Natural killer cell (primary cell): ENCODE data around the gene TOR4A. TPM values are rescaled to one million over a fixed set of nuclear protein-coding genes. Genes with fewer than 3 reads are reported as not detected.

Experiments
- ATAC-seq, 3 donors: fragments of 150-1000 bp in 2 of 3; fragments of 200-7000 bp in 1 of 3; cut with Tn5 transposase; 1 replicate in 1 of 3; 2 replicates in 2 of 3; pipeline ENCODE4 v1.10.0; 2021; ENCODE audit warnings: mild to moderate bottlenecking in 2 of 3, moderate library complexity in 2 of 3
- DNase-seq, 2 donors: peaks; one replicate each; pipeline versions ENCODE4 v3.0.0 to v3.0.0-alpha.2; 2013 to 2021; ENCODE audit warnings: mixed read lengths in 1 of 2
- H3K27ac ChIP-seq: one replicate; pipeline ENCODE4 v1.5.1; 2013; ENCODE audit warnings: mild to moderate bottlenecking, low read length
- H3K27me3 ChIP-seq: one replicate; pipeline ENCODE4 v1.6.1; 2013; ENCODE audit warnings: low read length; ENCODE audit not compliant: control insufficient read depth, insufficient read depth
- H3K36me3 ChIP-seq: one replicate; pipeline ENCODE4 v1.6.1; 2013; ENCODE audit warnings: low read length; ENCODE audit not compliant: control insufficient read depth, insufficient read depth
- H3K4me1 ChIP-seq: one replicate; pipeline ENCODE4 v1.6.1; 2013; ENCODE audit warnings: low read length; ENCODE audit not compliant: control insufficient read depth, insufficient read depth
- H3K4me3 ChIP-seq: one replicate; pipeline ENCODE4 v1.5.1; 2013; ENCODE audit warnings: low read length
- H3K9me3 ChIP-seq: one replicate; pipeline ENCODE4 v1.6.1; 2013; ENCODE audit warnings: low read length; ENCODE audit not compliant: control insufficient read depth, insufficient read depth
- H3K27ac Mint-ChIP-seq, 2 donors: one replicate each; pipeline ENCODE4 v1.8.0; 2022; ENCODE audit warnings: mild to moderate bottlenecking in 2 of 2, mixed read lengths in 2 of 2, moderate library complexity in 1 of 2
- H3K27me3 Mint-ChIP-seq, 2 donors: one replicate each; pipeline ENCODE4 v1.8.0; 2022; ENCODE audit warnings: low read depth in 2 of 2, mixed read lengths in 2 of 2
- H3K36me3 Mint-ChIP-seq: one replicate; pipeline ENCODE4 v1.8.0; 2022; ENCODE audit warnings: mixed read lengths
- H3K4me1 Mint-ChIP-seq, 2 donors: one replicate each; pipeline ENCODE4 v1.8.0; 2022; ENCODE audit warnings: mixed read lengths in 2 of 2
- H3K4me3 Mint-ChIP-seq: one replicate; pipeline ENCODE4 v1.8.0; 2022; ENCODE audit warnings: mild to moderate bottlenecking, moderate library complexity, mixed read lengths
- H3K9me3 Mint-ChIP-seq, 2 donors: one replicate each; pipeline ENCODE4 v1.8.0; 2022; ENCODE audit warnings: mixed read lengths in 2 of 2
- CTCF ChIP-seq: fragments of 200-600 bp; IDR thresholded peaks from one replicate; pipeline ENCODE4 v1.8.0; 2022; ENCODE audit warnings: antibody characterized with exemption
- WGBS: methylation state at CpG from one replicate; pipeline ENCODE4 v1.1.7; 2013; ENCODE audit warnings: missing lambda C conversion rate; ENCODE audit not compliant: insufficient coverage; 5-methylcytosine and 5-hydroxymethylcytosine counted together
- intact Hi-C: fragments of 100-400 bp; cut with micrococcal nuclease; formaldehyde crosslinking; loops from one replicate; pipeline ENCODE4 v1.14.2; 2022
- total RNA-seq, 4 donors: library from RNA; stranded (reverse); fragments of 120-200 nt in 1 of 4; gene quantifications; one replicate each; pipeline versions ENCODE4 v1.2.3 to v1.2.4, GENCODE V29; 2013 to 2022

TOR4A gene
- total RNA-seq, 3 donors from 2014 or later (not counting 1 experiment from before 2014, with no cell fraction given): 16.3 to 24.6 (median 19.2) TPM

DNA sequence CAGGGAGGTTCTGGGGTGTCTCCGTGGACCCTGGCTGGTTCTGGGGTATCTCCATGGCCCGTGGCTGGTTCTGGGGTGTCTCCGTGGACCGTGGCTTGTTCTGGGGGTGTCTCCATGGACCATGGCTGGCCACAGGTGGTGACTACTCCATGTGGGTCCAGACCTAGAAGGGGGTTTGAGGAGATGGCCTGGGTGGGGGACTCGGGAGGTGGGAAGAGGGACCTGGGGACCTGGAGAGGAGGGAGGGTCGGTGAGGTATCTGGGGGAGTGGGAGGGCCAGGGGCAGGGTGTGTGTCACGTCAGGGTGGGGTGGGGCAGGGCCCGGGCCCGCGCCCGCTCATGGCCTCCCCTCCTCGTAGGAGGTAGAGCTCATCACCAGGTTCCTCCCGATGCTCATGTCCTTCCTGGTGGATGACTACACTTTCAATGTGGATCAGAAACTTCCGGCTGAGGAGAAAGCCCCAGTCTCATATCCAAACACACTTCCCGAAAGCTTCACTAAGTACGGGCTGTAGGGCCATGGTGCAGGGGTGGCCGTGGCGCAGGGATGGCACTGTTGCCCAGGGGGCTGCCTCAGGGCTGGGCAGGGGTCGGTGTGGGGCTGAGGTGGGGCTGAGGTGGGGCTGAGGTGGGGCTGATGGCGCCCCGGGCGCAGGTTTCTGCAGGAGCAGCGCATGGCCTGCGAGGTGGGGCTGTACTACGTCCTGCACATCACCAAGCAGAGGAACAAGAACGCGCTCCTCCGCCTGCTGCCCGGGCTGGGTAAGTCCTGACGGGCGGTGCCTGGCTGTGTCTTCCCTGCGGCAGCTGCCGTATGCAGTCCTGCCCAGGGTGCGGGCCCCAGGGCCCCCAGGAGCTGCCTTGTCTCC lies 10.7 kb upstream of the TOR4A start:
- Mint-ChIP-seq H3K27ac (no peak overlapping the region), H3K9me3 (no peaks in the 10 kb centered on the region), H3K4me1 (peaks cover 4 to 14% of the 10 kb centered on the region in 2 donors), H3K36me3 (no peaks in the 10 kb centered on the region), H3K27me3 (no peaks in the 10 kb centered on the region), H3K4me3 (no peak overlapping the region)
- ATAC-seq (no peak), DNase-seq (no peak)
- TF ChIP-seq CTCF: no peak
- Histone ChIP-seq H3K36me3 (peaks cover 30% of the 10 kb centered on the region), H3K4me3 (no peak overlapping the region), H3K27me3 (no peaks in the 10 kb centered on the region), H3K9me3 (no peaks in the 10 kb centered on the region), H3K4me1 (peaks cover 19% of the 10 kb centered on the region), H3K27ac (no peak overlapping the region)
- intact Hi-C loops: no loop called here
- 90% methylated on average over 34 of the region's 34 CpGs for WGBS

- Histone ChIP-seq H3K4me3 (no peak overlapping the region), H3K36me3 (peaks cover 40% of the 10 kb centered on the region), H3K9me3 (no peaks in the 10 kb centered on the region), H3K4me1 (peaks cover 26% of the 10 kb centered on the region), H3K27me3 (no peaks in the 10 kb centered on the region), H3K27ac (no peak overlapping the region)
- Mint-ChIP-seq H3K27me3 (no peaks in the 10 kb centered on the region), H3K9me3 (no peaks in the 10 kb centered on the region), H3K36me3 (no peaks in the 10 kb centered on the region), H3K4me3 (no peak overlapping the region), H3K4me1 (peaks cover 4 to 13% of the 10 kb centered on the region in 2 donors), H3K27ac (no peak overlapping the region)
- intact Hi-C loops: no loop called here
- DNase-seq: no peak
- ATAC-seq: no peak
- whole genome bisulfite sequencing: 73% methylated on average over 6 of the region's 6 CpGs
- TF ChIP-seq CTCF: no peak
These were observed 9.6 kb upstream of the TOR4A start for GRCh38 chr9:137267933-137268355.

DNA sequence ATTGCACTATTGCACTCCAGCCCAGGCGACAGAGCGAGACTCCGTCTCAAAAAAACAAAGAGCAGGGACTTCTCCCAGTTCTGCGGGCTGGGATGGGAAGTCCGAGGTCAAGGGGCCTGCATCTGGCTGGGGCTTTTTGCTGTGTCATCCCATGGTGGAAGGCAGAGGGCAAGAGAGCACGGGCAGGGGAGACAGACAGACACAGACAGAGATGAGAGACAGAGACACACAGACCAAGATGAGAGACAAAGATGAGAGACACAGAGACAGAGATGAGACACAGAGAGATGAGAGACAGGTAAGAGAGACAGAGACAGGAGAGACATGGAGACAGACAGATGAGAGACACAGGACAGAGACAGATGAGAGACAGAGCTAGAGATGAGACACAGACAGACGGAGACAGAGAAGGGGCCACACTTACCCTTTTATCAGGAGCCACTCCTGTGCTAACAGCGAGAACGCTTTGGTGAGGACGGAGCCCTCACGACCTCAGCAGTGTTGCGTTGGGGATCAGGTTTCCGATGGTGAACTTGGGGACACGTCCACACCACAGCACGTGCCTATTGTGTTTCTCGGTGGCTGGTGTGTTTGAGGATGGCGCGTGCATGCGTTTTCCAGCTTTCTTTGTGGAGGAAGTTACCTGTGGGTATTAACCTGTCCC lies 8.9 kb upstream of the TOR4A start:
- H3K4me3 Mint-ChIP-seq: no peak overlapping the region
- Histone ChIP-seq H3K27ac (no peak overlapping the region), H3K9me3 (no peaks in the 10 kb centered on the region), H3K27me3 (no peaks in the 10 kb centered on the region), H3K4me1 (peaks cover 26% of the 10 kb centered on the region), H3K36me3 (peaks cover 42% of the 10 kb centered on the region), H3K4me3 (no peak overlapping the region)
- intact Hi-C loops: no loop called here
- no peaks in the 10 kb centered on the region for H3K9me3 Mint-ChIP-seq
- no peaks in the 10 kb centered on the region for H3K36me3 Mint-ChIP-seq
- no peak overlapping the region for H3K27ac Mint-ChIP-seq
- no peaks in the 10 kb centered on the region for H3K27me3 Mint-ChIP-seq
- 84% methylated on average over 19 of the region's 19 CpGs for WGBS
- H3K4me1 Mint-ChIP-seq: peaks cover 4 to 13% of the 10 kb centered on the region in 2 donors
- DNase-seq (no peak), ATAC-seq (no peak)
- no peak for TF ChIP-seq CTCF
